Stimulated activated CD4-positive, alpha-beta T cell treated with anti-CD3 and anti-CD28 coated beads, Interleukin-15, amount 100 ng/mL, for 48 hours (primary cell): ENCODE results near the gene ALCAM.

Source experiments
- DNase-seq, 2 donors: peaks; one replicate each; pipeline ENCODE4 v3.0.0-alpha.2; 2020; ENCODE audit warnings: low read depth in 2 of 2

Gene ALCAM

DNA sequence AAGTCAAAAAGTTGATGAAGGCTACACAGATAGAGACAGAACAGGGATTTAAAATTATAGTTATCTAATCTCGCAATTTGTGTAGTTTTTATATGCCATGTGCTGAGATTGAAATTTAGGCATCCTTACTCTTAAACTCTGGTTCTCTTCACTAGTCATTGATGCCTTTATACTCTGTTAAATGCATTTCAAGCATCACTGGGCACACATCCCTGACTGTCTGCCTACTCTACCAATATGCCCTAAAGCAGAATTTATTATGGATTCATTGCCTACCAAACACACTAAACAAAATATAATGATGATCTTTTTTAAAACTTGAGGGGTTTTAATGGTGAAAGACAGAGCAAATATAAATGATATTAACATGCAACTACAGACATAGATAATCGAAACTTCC lies 10.3 kb upstream of the ALCAM start:
- no peak for DNase-seq

DNA sequence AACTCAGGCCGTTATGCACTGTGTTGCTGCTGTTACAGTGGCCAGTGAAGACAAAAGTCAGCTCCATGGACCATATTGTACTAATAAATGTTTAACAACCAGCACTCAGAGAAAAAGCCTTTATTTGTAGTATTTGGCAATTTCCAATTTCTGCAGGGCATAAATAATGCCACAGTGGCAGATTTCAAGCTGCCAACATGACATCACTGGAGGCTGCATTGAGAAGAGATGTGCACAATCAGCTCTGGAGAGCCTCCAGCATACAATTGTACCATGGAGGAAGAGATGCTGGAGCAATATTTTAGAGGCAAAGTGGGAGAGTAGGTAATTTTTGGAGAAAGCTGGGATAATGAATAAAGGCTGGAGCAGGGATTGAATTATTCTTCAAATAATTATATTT lies 9.7 kb upstream of the ALCAM start:
- DNase-seq = no peak

DNA sequence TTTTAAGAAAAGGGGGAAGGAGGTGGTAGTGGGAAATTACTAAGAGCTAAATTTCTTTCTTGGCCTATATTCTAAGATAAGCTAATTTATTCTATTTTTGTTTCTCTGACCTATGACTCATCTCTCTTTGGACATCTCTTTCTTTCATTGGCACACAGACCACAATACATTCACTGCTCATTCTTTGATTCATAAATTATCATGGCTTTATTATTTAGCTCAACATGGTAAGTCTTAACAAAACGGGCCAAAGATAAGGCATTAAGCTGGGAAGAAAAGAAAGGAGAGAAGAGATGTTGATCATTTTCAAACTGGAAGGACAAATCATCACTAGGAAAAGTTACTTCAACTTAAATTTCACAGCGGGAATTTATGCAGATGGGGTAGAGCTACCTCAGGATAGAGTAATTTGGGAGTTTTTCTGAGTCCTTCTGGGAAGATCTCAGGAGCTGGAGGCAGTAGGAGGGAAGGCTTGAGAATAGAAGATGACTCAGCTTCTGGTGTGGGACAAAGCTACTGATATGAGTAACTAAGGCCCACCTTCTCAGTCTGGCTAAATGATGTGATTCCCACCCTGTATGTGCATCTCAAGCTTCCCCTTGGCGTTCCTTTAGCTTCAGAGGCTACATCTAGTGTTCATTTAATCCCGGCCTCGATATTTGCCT lies 7.5 kb upstream of the ALCAM start:
- no peak for DNase-seq

DNA sequence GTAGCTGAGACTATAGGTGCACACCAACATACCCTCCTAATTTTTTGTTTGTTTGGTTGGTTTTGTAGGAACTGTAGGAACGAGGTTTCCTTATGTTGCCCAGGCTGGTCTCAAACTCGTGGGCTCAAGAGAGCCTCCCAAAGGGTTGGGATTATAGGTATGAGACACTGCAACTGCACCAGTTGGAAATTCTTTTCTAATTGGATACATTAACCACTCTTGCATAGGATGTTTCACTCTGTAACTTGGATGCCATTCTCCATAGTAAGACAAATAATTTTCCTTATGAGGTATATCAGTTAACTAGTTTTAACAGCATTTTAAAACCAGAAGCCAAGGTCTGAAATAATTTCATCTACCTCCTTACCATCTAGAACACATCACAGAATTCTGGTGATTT lies 6.7 kb upstream of the ALCAM start:
- DNase-seq = no peak

DNA sequence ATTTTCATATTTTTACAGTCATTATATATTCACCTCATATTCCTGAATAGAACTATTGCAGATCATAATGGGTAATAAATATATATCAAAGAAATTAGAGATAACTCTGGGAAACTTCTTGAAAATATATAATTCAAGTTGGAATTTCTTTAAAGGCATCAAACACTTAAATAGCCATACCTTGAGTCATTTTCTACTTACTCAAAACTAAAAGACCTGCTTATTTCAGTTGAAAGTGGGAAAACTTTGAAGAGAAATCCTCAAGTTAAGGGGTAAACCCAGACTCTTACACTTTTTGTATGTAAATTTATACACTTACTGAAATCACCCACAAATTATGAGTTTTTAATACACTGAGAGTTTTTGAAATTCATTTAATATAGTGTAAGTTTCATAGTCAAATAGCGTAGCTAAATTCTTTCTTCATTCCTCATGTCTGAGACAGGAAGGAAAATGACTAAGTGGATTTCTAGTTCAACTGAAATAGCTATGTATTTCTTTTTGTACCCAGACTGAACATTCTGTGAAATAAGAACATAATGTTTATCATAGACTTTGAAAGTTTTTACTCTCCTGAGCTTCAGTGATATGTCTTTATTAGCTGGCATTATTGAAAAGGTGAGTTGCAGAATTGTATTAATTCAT lies 4.6 kb upstream of the ALCAM start:
- no peak for DNase-seq

DNA sequence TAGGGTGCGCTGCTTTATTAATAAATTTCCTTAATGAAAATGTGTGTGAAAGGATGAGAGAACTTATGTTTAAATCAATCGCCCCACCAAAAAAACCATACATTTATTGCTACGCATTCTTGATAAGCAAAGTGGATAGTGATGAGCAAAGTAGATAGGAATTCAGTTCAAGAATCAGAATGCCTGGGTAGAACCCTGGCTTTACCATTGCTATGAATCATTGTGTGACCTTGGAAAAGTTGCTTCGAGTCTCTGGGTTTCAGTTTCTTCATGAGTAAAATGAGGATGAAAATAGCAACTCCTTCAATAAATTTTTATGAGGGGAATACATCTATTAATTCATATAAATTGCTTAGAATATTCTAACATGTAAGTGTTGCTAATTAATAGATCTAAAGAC lies 2.6 kb upstream of the ALCAM start:
- DNase-seq = no peak

DNA sequence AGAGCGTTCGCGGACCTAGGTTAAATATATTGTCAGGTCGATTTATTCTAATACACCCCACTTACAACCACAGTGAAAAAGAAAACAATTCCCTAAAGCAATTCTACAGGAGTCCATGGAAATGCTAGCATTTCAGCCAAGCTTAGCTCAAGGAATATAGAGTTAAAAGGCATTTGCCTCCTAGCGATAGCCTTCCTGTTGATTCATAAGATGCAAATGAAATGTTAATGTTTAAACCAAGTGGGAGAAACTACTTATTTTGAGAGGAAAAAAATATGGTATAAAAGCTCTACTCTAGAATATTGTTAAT lies 1.7 kb upstream of the ALCAM start:
- no peak for DNase-seq

DNA sequence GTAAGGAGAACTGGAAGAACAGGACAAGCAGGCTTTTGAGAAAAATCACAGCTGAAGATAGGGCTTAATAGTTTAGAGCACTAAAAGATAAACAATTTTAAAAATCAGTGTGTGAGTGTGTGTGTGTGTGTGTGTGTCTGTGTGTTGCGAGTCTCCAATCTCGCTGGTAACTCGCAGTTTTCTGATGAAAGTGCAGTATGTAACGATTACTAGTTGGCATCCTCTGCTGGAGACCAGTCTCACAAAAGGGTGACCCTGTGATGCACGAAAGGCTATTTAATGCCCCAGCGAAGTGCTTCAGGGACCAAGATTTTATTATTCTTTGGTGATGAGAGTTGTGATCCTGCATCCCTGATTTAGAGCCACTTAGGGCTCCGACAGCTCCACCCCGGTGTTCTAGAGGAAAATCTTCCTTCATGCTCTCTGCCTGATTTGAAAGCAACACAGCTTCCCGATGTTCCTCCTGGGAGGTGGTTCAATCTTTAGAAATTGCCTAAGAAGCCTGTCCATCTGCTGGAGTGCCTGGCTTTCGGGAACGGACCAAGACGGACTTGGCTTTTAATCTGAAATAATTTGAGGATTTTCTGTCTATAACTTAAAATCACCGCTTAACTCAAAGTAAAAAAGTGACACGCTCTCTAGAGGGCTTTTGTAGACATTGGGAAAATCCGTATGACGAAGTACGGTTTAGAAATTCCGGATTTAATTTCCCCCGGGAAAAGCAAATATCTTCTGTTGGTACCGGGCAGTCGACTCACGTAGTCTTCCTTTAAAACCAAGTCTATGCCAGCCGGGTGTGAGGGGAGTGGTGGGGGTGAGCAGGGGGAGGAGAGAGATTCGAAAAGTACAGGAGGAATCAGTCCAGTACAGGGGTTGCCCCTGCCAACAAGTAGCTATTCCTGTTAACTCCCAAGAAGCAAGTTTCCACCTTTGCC lies 1.1 kb upstream of the ALCAM start:
- no peak for DNase-seq

DNA sequence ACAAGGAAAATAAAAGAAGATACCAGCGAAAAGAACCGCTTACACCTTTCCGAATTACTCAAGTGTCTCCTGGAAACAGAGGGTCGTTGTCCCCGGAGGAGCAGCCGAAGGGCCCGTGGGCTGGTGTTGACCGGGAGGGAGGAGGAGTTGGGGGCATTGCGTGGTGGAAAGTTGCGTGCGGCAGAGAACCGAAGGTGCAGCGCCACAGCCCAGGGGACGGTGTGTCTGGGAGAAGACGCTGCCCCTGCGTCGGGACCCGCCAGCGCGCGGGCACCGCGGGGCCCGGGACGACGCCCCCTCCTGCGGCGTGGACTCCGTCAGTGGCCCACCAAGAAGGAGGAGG lies 325 bp downstream of the ALCAM start:
- DNase-seq = no peak

DNA sequence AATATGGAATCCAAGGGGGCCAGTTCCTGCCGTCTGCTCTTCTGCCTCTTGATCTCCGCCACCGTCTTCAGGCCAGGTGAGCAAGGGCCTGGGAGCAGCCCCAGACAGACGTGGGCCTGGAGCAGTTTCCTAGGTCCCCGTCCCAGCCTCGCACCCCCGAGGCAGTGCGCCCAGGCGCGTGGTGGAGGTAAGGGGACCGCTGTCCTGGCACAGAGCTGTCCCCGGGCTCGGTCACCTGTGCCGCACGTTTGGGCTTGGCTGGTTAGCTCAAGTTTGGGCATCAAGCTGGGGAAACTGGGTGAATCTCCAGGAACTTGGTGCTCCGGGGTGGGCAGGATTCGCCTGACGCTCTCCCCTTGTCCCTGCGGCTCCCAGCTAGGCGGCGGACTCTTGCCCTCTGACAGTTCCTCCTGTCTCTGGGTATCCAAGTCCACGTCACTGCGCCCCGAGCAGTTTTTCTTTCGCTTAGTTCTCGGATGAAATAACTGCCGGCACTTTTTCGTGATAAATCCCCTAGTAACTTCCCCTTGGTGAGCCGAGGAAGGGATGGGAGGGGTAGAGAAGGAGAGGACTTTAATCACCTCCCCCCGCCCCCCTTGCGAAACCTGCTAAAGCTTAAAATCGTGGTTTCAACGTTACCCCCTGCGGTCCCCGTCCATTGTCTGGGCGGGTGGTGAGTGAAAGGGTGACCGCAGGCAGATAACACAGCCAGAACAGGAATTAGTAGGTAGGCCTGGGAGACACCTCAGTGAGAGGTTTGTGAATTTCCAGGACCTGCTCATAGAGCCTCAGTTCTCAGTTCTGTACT lies 901 bp downstream of the ALCAM start:
- DNase-seq = peak; percentile 82 to 85

DNA sequence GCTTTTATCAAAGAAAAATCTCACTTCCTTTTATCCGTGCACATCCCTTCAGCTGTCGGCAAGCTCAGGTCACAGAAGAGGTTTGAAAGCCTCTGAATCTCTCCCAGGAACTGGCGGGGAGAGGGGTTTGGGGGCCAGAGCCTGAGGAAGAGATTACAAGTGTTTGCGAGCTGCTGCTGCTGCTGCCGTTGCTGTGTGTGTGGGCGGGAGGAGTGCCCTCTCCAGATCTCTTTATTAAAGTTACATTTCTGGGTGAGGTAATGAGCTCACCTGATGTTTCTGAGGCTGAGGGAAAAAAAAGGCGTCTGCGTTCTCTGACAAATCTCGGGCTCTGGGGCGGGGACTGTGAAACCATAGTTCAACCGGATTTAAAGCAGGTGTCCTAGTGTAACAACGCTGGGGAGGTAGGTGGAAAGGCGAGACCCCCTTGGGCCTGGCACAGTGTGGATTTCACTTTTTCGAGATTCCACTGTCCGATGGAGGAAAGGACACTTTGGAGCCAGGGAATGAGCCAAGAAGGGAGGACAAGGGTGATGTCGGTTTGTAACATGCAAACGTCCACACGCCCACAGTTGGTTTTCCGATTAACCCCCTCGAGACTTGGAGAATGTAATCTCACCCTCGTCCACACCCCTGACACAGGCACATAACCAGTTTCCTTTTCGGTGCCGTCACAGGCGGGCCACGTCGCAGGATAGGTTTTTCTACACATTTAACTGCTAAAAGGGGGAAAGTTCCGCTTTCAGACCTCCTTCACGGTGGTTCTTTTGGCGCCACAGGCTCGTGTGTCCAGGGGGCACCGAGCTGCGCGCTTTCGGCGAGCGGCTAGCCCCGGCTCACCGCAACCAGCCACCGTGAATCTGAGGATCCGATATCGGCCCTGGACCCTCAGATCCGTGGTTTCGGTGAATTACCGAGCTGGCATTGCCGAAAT lies 2.1 kb downstream of the ALCAM start:
- DNase-seq = peak; percentile 70 to 77

DNA sequence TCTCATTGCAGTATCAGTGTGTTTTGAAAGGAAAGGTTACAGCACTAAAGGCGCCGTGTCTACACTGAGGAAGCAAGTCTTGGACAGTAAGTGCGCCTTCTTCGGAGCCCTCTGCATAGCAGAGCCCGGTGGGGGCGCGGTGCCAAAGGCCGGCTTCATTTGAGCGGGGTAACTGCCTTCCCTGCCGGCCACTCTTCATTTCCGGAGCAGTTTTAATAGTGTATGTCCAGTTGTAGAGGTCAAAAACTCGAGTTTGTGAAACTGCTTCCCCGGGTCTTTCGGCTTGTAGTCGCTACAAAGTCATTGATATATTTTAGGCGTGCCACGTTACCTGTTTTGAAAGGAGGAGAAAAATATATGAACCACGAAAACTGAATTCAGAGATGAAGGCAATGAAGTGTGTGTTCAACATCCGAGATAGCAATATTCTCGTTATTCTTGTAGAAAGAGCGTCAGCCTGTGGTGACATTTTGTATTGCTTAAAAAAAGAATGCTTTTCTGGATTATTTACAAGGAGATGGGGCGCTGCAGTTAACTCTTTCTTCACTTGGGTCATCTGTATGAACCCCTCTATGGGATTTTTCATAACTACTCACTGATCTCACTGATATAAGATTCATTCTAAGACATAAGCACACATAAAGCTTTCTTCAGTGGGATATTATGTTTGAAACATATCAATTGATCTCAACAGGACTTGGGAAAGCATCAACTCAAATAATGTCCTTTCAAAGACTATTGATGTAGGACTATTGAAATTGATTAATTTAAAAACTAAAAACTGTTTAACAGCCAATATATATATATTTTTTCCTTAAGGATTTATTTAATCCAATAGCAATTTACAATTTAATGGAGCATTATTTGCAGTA lies 3.0 kb downstream of the ALCAM start:
- no peak for DNase-seq

DNA sequence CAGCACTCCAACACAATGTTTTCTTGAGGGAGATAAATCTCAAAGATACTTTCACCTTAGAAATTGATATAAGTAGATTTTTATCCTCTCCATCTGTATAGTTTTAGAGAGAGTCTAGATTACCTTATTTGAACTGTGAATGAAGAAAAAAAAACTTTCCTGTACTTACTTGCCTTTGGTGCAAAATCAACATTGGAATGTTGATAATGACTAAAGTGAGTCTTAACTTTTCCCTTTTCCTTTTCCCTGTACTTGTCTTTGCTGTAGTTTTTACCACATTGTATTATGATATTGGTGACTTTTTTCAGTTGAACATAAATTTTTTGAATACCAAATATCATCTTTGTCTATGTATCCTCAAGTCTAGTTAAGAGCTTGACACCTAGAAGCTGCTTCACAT lies 6.7 kb downstream of the ALCAM start:
- DNase-seq = no peak

DNA sequence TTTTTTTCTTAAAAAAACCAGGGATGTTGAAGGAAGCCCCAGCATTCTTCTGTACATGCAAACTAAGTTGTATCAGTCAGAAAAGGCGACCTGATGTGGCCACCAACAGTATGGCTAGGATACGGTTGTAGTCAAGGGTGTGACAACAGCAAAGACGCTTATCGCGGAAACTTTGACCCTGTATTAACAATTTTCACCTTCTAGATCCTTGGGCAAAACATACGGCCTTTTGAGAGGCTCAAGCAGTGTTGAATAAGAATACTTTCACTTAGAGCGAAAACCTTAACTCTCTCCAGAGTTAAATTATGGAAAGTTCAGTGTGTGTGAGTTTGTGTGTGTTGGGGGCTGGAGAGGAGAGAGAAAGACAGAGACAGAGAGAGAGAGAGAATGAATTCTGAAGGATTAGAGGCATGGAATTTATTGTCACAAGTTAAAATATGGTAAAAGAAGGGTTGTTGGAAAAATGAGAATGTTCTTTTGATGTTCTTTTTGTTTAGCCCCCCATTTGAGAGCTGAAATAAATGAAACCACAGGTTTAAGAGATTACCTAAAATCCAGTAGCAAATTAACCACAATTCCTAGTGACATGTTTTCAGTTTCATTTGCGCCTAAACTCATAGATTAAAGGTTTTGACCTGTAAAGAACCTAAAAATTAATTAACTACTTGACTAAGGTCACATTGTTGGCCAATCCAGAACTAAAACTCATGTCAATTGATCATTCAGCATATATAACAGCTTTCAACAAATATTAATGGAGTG lies 9.2 kb downstream of the ALCAM start:
- no peak for DNase-seq

DNA sequence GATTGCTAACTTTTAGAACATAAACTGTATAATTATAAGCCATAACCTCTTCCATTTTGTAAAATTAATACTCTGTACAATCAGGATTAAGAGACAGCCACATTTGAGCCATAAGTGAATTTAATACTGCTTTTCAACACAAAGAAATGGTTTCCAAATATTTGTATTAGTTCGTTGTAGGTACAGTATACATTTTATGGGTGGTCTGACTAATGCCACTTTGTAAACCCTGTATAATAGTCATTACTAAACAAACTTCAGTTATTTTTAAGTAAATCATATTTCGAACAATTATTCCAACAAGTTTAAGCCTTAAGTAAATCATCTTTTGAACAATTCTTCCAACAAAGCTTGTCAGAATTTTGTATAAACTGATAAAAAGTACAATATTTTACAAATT lies 11.0 kb downstream of the ALCAM start:
- no peak for DNase-seq

DNA sequence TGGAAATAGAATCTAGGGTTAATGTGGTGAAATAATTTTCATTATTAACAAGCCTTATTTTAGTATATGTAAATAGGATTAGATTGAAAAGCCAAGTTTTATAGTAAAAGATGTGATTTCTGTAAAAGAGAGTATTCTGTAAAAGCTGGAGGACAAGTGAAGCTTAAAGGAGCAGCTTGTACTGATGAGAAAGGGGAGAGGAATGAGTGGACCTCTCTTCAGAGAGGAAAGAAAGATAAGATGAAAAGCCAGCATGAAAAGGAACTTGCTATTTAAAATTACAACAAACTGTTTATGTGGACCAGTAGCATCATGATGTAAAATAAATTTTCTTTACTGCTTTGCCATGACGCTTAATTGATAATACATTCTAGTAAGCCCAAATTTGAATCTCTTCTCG lies 18.5 kb downstream of the ALCAM start:
- no peak for DNase-seq

DNA sequence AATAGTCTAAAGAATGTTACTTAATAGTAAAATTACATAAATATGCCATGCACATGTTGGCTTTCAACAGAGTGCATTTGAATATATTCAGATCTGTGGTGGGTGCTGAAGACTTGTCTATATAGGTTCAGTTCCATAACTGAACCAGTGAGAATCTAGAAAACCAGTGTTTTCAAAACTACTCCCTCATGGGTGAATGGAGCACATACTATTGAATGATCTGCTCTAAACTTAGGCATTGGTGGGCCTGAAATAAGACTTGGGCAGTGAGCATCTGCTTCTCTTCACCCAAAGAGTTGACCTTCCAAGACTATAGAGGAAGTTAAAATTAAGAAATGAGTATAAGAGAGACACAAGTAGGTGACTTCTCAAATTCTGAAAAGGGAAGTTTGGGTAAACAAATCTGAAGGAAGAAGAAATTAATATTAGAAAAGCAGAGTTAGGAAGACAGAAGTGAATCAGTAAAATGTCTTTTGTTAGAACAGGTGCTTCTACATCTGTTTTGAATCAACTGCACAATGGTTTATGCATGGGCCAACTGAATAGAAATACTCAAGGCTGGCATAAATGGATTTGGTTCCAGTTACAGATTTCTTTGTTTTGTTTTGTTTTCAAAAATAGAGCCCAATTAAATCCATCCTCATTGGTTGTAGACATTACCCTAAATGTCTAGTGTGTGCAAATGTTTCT lies 19.3 kb downstream of the ALCAM start:
- DNase-seq = no peak

DNA sequence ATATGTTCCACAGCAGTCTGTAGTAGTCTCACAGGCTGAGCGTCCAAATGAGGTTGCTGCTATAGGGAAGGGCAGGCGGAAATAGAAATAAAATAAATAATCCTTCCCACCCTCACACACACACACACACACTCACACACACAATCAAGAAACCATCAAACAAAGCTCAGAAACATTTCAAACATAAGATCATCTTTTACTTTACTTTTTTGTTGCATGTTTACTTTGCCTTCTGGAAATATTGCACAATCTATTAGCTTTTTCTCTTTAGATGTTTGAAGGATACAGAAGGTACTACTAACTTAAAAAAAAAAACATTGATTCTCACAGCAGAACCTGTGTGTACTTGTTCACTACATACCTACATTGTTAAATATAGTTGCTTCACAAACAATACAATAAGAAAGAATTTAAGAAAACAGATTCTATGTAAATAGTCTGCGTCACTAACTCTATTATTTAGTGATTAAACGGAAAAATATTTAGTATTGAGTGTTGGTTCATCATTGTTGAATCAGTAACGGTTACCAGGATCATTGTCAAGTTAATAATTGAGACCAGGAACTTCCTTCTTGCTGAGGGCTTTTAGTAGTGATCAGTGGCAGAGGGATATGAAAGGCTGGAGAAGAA lies 20.5 kb downstream of the ALCAM start:
- no peak for DNase-seq
